ENCODE measurements around the gene CTXN1. TPM values are rescaled to one million over a fixed set of nuclear protein-coding genes. Genes with fewer than 3 reads are reported as not detected.

The CTXN1 gene
- total and polyA plus RNA-seq, 3 donors from 2014 or later, result 19.4 to 67.2 (median 40.1) TPM

DNA sequence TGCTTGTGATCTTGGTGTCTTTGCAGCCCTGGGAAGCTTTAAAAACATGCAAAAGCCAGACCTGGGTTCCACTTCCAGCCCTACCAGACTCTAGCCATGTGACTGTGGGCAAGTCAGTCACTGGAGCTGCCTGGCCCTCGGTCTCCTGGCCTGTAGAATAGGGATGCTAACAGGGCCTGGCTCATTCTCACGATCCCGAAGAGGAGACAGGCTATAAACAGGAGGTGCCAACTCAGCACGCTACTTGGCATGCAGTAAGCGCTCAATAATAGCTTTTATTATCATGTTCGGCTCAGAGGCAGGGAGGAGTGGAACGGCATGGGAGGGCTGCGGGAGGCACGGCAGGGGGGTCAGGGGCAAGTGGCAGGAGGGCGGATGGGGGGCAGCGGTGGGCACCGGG is 1.7 kb downstream of the CTXN1 start:
- intact Hi-C loops (cut with DNase I; ENCODE audit: low total_unique reads), result no loop called here
- no peak for DNase-seq
- Histone ChIP-seq H3K27me3 (no peaks in the 10 kb centered on the region), H3K27ac (peak overlapping the region in 1 of 2 donors; percentile 11), H3K9me3 (no peaks in the 10 kb centered on the region), H3K36me3 (ENCODE audit: low read depth, missing control alignments) (no peaks in the 10 kb centered on the region), H3K4me1 (peaks cover 61% of the 10 kb centered on the region), H3K4me3 (no peak overlapping the region)
- TF ChIP-seq POLR2A (IDR thresholded peaks at IDR 0.05), result no peak
- TF ChIP-seq, protein P1, sequence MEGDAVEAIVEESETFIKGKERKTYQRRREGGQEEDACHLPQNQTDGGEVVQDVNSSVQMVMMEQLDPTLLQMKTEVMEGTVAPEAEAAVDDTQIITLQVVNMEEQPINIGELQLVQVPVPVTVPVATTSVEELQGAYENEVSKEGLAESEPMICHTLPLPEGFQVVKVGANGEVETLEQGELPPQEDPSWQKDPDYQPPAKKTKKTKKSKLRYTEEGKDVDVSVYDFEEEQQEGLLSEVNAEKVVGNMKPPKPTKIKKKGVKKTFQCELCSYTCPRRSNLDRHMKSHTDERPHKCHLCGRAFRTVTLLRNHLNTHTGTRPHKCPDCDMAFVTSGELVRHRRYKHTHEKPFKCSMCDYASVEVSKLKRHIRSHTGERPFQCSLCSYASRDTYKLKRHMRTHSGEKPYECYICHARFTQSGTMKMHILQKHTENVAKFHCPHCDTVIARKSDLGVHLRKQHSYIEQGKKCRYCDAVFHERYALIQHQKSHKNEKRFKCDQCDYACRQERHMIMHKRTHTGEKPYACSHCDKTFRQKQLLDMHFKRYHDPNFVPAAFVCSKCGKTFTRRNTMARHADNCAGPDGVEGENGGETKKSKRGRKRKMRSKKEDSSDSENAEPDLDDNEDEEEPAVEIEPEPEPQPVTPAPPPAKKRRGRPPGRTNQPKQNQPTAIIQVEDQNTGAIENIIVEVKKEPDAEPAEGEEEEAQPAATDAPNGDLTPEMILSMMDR (IDR thresholded peaks at IDR 0.05), result no peak
- 59 to 63% methylated on average over 6 to 12 of the region's 12 CpGs for whole genome bisulfite sequencing, 2 donors

DNA sequence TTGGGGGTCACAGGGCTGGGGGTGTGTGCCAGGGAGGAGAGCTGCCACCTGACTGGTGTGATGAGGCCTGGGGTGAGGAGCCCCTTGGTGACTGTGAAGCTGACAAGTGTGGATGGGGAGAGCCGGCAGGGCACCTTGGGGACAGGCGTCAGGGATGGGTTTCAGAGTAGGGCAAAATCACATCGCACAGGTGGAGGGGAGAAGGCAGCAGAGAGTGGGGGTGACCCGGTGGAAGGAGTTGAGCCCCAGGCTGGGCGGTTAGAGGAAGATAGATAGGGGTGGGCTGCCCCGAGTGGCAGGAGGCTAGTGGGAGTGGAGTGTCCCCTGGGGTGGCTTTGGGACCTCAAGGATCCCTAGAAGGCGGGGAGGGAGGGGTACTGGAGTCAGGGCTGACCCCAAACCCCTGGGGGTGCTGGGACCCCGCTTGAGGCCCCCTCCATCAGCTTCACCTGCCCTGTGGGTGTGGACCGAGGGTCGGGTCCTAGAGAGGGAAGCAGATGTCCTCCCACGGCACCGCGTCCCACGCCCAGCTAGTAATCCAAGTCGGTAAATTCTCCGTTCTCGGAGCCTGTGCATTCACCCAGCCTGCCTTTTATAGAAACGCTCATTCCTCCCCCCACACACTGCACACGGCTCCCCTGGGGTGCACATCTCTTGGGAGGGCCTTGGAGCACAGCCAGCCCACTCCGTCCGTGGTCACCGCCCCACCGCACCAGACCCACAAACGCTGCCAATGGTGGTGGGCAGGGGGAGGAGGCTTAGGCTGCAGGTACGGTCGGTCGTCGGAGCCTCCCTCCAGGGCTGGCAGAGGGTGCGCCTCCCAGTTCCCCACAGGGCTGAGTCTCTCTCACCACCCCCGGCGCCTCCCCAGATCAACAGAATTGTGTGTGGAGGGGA is 2.4 kb downstream of the CTXN1 start:
- Histone ChIP-seq H3K36me3 (ENCODE audit: low read depth, missing control alignments) (no peaks in the 10 kb centered on the region), H3K27me3 (no peaks in the 10 kb centered on the region), H3K4me3 (no peak overlapping the region), H3K9me3 (no peaks in the 10 kb centered on the region), H3K27ac (no peak overlapping the region), H3K4me1 (peaks cover 55% of the 10 kb centered on the region)
- WGBS, 2 donors, result 57 to 72% methylated on average over 8 to 28 of the region's 31 CpGs
- no peak for DNase-seq
- no peak for TF ChIP-seq POLR2A (IDR thresholded peaks at IDR 0.05)
- TF ChIP-seq, protein P1 (IDR thresholded peaks at IDR 0.05), result no peak
- intact Hi-C loops (cut with DNase I; ENCODE audit: low total_unique reads), result no loop called here

DNA sequence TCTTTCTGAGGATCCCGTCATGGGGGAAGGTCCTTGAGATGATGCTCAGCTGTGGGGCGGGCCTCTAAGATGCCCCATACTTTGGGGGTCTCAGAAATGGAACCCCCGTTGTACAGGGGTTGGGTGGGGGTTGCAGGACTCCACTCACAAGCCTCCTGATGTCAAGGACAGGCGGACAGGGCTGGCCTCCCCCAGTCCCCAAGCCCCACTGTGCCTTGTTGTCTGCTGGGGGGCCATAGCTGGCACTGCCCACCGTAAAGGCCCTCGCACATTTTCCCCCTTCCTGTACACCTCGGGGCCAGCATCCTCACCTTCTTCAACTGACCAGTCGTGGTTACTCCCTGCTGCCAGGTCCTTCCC is 3.1 kb downstream of the CTXN1 start:
- Histone ChIP-seq H3K27ac (no peak overlapping the region), H3K9me3 (no peaks in the 10 kb centered on the region), H3K4me1 (peaks cover 49% of the 10 kb centered on the region), H3K27me3 (no peaks in the 10 kb centered on the region), H3K36me3 (ENCODE audit: low read depth, missing control alignments) (no peaks in the 10 kb centered on the region), H3K4me3 (no peak overlapping the region)
- DNase-seq, result no peak
- TF ChIP-seq, protein P1 (IDR thresholded peaks at IDR 0.05), result no peak
- no peak for TF ChIP-seq POLR2A (IDR thresholded peaks at IDR 0.05)
- 85 to 96% methylated on average over 8 of the region's 8 CpGs for WGBS, 2 donors
- intact Hi-C loops (cut with DNase I; ENCODE audit: low total_unique reads), result no loop called here

DNA sequence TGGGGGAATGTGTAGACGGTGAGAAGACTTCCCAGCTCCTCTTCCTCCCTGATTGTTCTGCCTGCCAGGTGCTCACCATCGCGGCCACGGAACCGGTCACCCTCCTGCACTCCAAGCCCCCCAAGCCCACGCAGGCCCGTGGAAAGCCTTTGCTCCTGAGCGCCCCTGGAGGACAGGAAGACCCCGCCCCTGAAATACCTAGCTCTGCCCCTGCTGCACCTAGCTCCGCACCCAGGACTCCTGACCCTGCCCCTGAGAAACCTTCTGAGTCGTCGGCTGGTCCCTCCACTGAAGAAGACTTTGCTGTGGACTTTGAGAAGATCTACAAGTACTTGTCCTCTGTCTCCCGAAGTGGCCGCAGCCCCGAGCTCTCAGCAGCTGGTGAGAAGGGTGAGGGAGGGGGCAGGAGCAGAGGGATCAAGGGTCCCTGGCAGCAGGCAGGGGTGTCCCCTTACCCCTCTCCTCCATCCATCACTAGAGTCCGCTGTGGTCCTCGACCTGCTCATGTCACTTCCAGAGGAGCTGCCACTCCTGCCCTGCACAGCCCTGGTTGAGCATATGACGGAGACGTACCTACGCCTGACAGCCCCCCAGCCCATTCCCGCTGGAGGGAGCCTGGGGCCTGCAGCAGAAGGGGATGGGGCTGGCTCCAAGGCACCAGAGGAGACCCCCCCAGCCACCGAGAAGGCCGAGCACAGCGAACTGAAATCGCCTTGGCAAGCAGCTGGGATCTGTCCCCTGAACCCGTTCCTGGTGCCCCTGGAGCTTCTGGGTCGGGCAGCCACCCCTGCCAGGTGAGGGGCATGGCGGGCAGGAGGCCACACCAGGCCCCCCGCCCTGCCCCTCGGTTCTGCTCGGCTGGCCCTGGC is 3.7 kb downstream of the CTXN1 start:
- 83 to 84% methylated on average over 14 to 31 of the region's 31 CpGs for WGBS, 2 donors
- TF ChIP-seq, protein P1 (IDR thresholded peaks at IDR 0.05), result no peak
- TF ChIP-seq POLR2A (IDR thresholded peaks at IDR 0.05), result no peak
- Histone ChIP-seq H3K9me3 (no peaks in the 10 kb centered on the region), H3K4me1 (peaks cover 48% of the 10 kb centered on the region), H3K27ac (peak overlapping the region in 1 of 2 donors; percentile 80), H3K36me3 (ENCODE audit: low read depth, missing control alignments) (no peaks in the 10 kb centered on the region), H3K4me3 (no peak overlapping the region), H3K27me3 (no peaks in the 10 kb centered on the region)
- DNase-seq, result no peak
- intact Hi-C loops (cut with DNase I; ENCODE audit: low total_unique reads), result no loop called here

Data from testis (tissue), 3 donors.